Activated T-cell treated with anti-CD3 and anti-CD28 coated beads, Interleukin-2, amount 50 U/mL, for 4 hours (primary cell): Measurements from ENCODE around the gene NUP107. TPM values are rescaled to one million over a fixed set of nuclear protein-coding genes. Genes with fewer than 3 reads are reported as not detected.

Source experiments
- ATAC-seq, 2 donors: fragments of 200-7000 bp; cut with Tn5 transposase; one replicate each; pipeline ENCODE4 v1.10.0; 2021
- DNase-seq: peaks from one replicate; pipeline ENCODE4 v3.0.0-alpha.2; 2020
- H3K27me3 Mint-ChIP-seq: one replicate; pipeline ENCODE4 v1.8.0; 2021; ENCODE audit warnings: low read depth, mixed read lengths
- H3K36me3 Mint-ChIP-seq: one replicate; pipeline ENCODE4 v1.8.0; 2022; ENCODE audit warnings: mixed read lengths; ENCODE audit not compliant: insufficient read depth
- H3K4me1 Mint-ChIP-seq: one replicate; pipeline ENCODE4 v1.8.0; 2021; ENCODE audit warnings: low read depth, mixed read lengths
- H3K4me3 Mint-ChIP-seq: one replicate; pipeline ENCODE4 v1.8.0; 2021; ENCODE audit warnings: mild to moderate bottlenecking, moderate library complexity, mixed read lengths
- H3K9me3 Mint-ChIP-seq: one replicate; pipeline ENCODE4 v1.8.0; 2021; ENCODE audit warnings: mixed read lengths
- total RNA-seq, 3 donors: library from RNA; stranded (reverse); gene quantifications; one replicate each; pipeline ENCODE4 v1.2.1, GENCODE V29; 2021

Gene NUP107
- total RNA-seq, 3 donors from 2014 or later, result 97.2 to 127 (median 121) TPM

GRCh38 chr12:68749861-68750260 is 63.1 kb downstream of the NUP107 start:
- H3K36me3 Mint-ChIP-seq, result peaks cover 12% of the 10 kb centered on the region
- ATAC-seq (no peak), DNase-seq (no peak)
- no peaks in the 10 kb centered on the region for H3K27me3 Mint-ChIP-seq
- peaks cover 36% of the 10 kb centered on the region for H3K4me1 Mint-ChIP-seq
- H3K4me3 Mint-ChIP-seq, result no peak overlapping the region
- no peaks in the 10 kb centered on the region for H3K9me3 Mint-ChIP-seq

- H3K4me1 Mint-ChIP-seq, result peaks cover 36% of the 10 kb centered on the region
Measured at GRCh38 chr12:68750506-68750905, 63.7 kb downstream of the NUP107 start.

GRCh38 chr12:68755536-68756243 is 68.9 kb downstream of the NUP107 start:
- Mint-ChIP-seq H3K4me1 (no peaks in the 10 kb centered on the region), H3K27me3 (no peaks in the 10 kb centered on the region), H3K4me3 (no peak overlapping the region), H3K9me3 (no peaks in the 10 kb centered on the region), H3K36me3 (peaks cover 37% of the 10 kb centered on the region)
- no peak for ATAC-seq
- DNase-seq, result no peak

More at GRCh38 chr12:68750506-68750905, 63.7 kb downstream of the NUP107 start:
- no peak for DNase-seq
- ATAC-seq, result no peak
- H3K9me3 Mint-ChIP-seq, result no peaks in the 10 kb centered on the region
- no peaks in the 10 kb centered on the region for H3K27me3 Mint-ChIP-seq
- no peak overlapping the region for H3K4me3 Mint-ChIP-seq
- H3K36me3 Mint-ChIP-seq, result peaks cover 17% of the 10 kb centered on the region

DNA sequence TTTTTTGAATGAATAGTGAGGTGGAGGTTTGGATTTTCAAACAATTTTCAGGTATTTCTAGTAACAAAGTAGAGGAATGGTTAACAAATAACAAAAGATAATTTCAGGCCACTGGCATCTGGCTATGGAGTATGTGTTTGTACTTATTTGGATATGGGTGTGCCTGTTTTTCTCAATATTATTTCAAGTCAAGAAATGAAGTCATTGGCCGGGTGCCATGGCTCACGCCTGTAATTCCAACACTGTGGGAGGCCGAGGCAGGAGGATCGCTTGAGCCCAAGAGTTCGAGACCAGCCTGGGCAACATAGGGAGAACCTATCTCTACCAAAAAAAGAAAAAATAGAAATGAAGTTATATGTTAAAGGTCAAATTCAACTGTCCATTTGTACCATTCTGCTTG is 73.1 kb downstream of the NUP107 start:
- no peaks in the 10 kb centered on the region for H3K9me3 Mint-ChIP-seq
- no peak overlapping the region for H3K4me3 Mint-ChIP-seq
- ATAC-seq (no peak), DNase-seq (no peak)
- H3K36me3 Mint-ChIP-seq, result peaks cover 40% of the 10 kb centered on the region
- H3K27me3 Mint-ChIP-seq, result no peaks in the 10 kb centered on the region
- H3K4me1 Mint-ChIP-seq, result no peaks in the 10 kb centered on the region

DNA sequence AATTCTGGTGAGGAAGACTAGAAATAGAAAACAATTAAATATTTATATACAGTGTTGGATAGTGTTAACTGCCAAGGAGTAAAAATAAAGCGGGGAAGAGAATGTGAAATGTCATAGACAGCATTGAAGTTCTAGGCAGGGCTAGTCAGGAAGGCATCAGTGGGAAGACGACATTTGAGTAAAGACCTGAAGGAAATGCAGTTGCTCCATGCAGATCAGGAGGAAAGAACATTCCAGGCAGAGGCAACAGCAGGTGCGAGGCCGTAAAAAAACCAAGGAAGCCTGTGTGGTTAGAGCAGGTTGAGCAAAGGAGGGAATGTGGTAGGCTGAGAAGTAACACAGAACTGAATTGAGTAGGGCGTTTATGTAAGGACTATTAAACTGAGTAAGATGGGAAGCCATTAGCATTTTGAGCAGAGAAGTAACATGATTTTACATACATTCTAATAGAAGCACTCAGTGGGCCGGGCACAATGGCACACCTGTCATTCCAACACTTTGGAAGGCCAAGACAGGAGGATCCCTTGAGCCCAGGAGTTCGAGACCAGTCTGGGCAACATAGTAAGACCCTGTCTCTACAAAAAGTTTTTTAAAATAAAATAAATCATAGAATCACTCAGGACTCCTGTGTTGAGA is 74.1 kb downstream of the NUP107 start:
- no peaks in the 10 kb centered on the region for H3K9me3 Mint-ChIP-seq
- ATAC-seq, result no peak

GRCh38 chr12:68761442-68761812 is 74.6 kb downstream of the NUP107 start:
- ATAC-seq (no peak), DNase-seq (no peak)
- no peaks in the 10 kb centered on the region for H3K9me3 Mint-ChIP-seq
- no peaks in the 10 kb centered on the region for H3K4me1 Mint-ChIP-seq
- H3K4me3 Mint-ChIP-seq, result no peak overlapping the region
- H3K27me3 Mint-ChIP-seq, result no peaks in the 10 kb centered on the region
- H3K36me3 Mint-ChIP-seq, result peaks cover 31% of the 10 kb centered on the region

More for the DNA sequence above, 74.1 kb downstream of the NUP107 start:
- Mint-ChIP-seq H3K27me3 (no peaks in the 10 kb centered on the region), H3K36me3 (peaks cover 33% of the 10 kb centered on the region), H3K4me3 (no peak overlapping the region), H3K4me1 (no peaks in the 10 kb centered on the region)
- DNase-seq, result no peak

DNA sequence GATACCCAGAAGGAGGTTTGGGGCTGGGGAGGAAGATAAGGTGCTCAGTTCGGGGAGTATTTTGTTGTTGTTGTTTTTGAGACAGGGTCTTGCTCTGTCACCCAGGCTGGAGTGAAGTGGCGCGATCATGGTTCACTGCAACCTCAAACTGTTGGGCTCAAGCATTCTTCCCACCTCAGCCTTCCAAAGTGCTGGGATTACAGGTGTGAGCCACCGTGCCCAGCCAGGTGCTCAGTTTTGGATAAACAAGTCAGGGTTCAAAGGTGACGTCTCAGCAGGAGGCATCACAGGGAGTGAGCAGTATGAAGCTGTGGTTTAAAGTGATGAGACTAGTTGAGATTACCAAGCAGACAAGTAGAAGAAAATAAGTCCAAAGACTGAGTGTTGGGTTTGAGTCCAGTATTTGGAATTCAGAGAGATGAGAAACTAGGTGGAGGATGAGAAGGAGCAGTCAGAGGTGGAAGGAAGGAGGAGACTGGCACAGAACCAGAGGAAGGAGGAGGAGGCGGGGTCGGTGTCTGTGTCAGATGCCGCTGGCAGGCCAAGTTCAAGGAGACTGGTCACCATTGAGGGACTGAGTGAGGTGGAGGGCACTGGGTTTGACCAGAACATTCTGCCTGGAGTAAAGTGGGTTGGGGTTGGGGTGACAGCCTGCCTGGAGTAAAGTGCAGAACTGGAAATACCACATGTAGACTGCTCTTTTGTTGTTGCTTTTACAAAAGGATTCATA is 75.3 kb downstream of the NUP107 start:
- ATAC-seq, result no peak
- no peak overlapping the region for H3K4me3 Mint-ChIP-seq
- H3K36me3 Mint-ChIP-seq, result peaks cover 29% of the 10 kb centered on the region
- no peak for DNase-seq
- no peaks in the 10 kb centered on the region for H3K4me1 Mint-ChIP-seq
- no peaks in the 10 kb centered on the region for H3K27me3 Mint-ChIP-seq
- H3K9me3 Mint-ChIP-seq, result no peaks in the 10 kb centered on the region

DNA sequence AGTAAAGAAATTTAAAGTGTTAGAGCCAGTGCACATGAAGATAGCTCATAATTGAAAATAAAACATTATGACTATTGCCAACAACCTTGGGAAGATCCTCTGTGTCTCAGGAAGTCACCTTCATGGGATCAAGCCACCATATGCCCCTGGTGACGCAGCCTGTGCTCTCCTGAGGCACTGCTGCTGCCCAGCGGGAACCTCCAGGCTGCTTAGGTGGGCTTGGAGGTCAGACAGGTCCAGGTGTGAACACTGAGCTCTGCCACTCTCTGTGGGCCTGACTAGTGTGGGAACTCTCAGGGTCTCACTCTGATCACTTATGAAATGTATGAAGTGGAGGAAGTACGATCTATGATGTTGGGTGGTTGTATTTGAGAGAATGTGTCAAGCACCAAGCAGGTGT is 75.9 kb downstream of the NUP107 start:
- Mint-ChIP-seq H3K27me3 (no peaks in the 10 kb centered on the region), H3K4me1 (no peaks in the 10 kb centered on the region), H3K4me3 (no peak overlapping the region), H3K9me3 (no peaks in the 10 kb centered on the region), H3K36me3 (peaks cover 27% of the 10 kb centered on the region)
- DNase-seq (no peak), ATAC-seq (no peak)

GRCh38 chr12:68765696-68766095 is 78.9 kb downstream of the NUP107 start:
- no peaks in the 10 kb centered on the region for H3K27me3 Mint-ChIP-seq

DNA sequence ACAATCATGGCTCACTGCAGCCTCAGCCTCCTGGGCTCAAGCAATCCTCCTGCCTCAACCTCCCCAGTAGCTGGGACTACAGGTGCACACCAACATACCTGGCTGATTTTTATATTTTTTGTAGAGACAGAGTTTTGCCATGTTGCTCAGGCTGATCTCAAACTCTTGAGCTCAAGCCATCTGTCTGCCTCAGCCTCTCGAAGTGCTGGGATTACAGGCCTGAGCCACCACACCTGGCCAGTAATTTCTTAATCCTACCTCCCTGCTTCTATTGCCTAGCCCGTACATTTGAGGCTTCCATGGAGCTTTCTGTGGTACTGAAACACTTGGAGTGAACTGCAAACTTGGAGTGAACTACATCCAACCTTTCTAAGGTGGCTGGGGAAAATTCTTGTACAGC is 79.9 kb downstream of the NUP107 start:
- ATAC-seq (no peak), DNase-seq (no peak)
- Mint-ChIP-seq H3K4me1 (no peaks in the 10 kb centered on the region), H3K27me3 (no peaks in the 10 kb centered on the region), H3K36me3 (peaks cover 10% of the 10 kb centered on the region), H3K9me3 (no peaks in the 10 kb centered on the region), H3K4me3 (no peak overlapping the region)

More at GRCh38 chr12:68765696-68766095, 78.9 kb downstream of the NUP107 start:
- DNase-seq (no peak), ATAC-seq (no peak)
- H3K4me3 Mint-ChIP-seq, result no peak overlapping the region
- H3K4me1 Mint-ChIP-seq, result no peaks in the 10 kb centered on the region
- no peaks in the 10 kb centered on the region for H3K9me3 Mint-ChIP-seq
- H3K36me3 Mint-ChIP-seq, result peaks cover 15% of the 10 kb centered on the region

- H3K4me3 Mint-ChIP-seq, result no peak overlapping the region
- H3K9me3 Mint-ChIP-seq, result no peaks in the 10 kb centered on the region
- H3K4me1 Mint-ChIP-seq, result no peaks in the 10 kb centered on the region
- H3K36me3 Mint-ChIP-seq, result peaks cover 6% of the 10 kb centered on the region
- no peaks in the 10 kb centered on the region for H3K27me3 Mint-ChIP-seq
- DNase-seq (no peak), ATAC-seq (no peak)
Measured at GRCh38 chr12:68767191-68767590, 80.4 kb downstream of the NUP107 start.

DNA sequence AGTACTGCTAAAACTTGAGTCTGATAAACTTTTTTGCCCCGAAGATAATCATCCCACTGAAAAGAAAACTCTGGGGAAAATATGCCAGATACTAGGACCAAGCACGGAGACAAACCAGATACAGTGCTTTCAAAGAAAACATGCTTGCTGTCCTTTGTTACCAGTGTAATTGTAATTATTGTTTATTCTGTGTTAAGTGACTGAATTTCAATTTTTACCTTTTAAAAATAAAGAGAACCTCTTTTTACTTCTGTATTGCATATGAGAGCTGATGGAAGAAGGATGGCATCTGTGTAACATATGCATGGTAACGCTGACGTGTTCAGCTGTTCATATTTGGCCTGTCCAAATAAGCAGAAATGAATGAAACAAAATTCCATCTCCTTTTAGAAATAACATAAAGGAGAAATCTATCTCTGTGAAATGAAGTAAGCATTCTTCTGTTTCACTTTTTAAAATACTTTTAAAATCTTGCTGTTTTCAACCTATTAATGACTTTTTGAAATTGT is 81.7 kb downstream of the NUP107 start:
- H3K36me3 Mint-ChIP-seq, result peaks cover 6% of the 10 kb centered on the region
- ATAC-seq (no peak), DNase-seq (no peak)
- peaks cover 12% of the 10 kb centered on the region for H3K4me1 Mint-ChIP-seq
- no peaks in the 10 kb centered on the region for H3K9me3 Mint-ChIP-seq
- no peak overlapping the region for H3K4me3 Mint-ChIP-seq
- H3K27me3 Mint-ChIP-seq, result no peaks in the 10 kb centered on the region

- Mint-ChIP-seq H3K4me1 (peaks cover 17% of the 10 kb centered on the region), H3K27me3 (no peaks in the 10 kb centered on the region), H3K4me3 (no peak overlapping the region), H3K9me3 (no peaks in the 10 kb centered on the region), H3K36me3 (no peaks in the 10 kb centered on the region)
- ATAC-seq, result no peak
- DNase-seq, result no peak
Measured at GRCh38 chr12:68769941-68770340, 83.2 kb downstream of the NUP107 start.

DNA sequence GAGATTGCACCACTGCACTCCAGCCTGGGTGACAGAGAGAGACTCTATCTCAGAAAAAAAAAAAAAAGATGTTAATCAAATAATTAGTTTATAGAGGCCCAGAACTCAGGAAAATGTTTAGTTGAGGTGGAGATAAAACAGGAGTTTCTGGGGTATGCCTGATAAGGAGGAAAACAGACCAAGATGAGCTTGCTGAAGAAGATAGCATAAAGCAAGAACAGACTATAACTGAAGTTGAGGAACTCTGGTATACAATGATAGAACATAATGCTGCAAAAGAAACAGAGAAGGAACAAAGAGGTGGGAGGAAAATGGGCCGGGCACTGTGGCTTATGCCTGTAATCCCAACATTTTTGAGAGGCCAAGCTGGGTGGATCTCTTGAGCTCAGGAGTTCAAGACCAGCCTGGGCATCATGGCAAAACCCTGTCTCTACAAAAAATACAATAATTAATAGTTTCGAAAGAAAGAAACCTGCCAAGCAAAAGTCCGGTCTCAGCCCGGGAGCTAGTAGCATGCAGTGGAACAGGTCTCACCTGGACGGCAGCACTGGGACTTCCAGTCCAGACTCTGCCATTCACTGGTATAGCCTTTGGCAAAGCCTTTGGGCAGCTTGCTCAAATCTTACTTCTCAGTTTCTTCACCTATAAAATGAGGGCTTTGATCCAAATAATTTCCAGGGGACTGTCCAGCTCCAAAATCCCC is 84.6 kb downstream of the NUP107 start:
- H3K4me1 Mint-ChIP-seq, result peaks cover 17% of the 10 kb centered on the region
- DNase-seq (no peak), ATAC-seq (no peak)
- H3K27me3 Mint-ChIP-seq, result no peaks in the 10 kb centered on the region
- H3K4me3 Mint-ChIP-seq, result no peak overlapping the region
- H3K36me3 Mint-ChIP-seq, result no peaks in the 10 kb centered on the region
- no peaks in the 10 kb centered on the region for H3K9me3 Mint-ChIP-seq
